Measurements from ENCODE around the gene ACOT7.

GRCh38 chr1:6303397-6304012 is 90.1 kb downstream of the ACOT7 start:
- no peak for TF ChIP-seq EZH2phosphoT487 (IDR thresholded peaks at IDR 0.05; ENCODE audit: borderline replicate concordance, low read length)
- TF ChIP-seq CTCF (IDR thresholded peaks at IDR 0.05; ENCODE audit: low read depth, low read length, poor library complexity, severe bottlenecking): no peak
